ENCODE data around the gene PIGM. TPM values are rescaled to one million over a fixed set of nuclear protein-coding genes. Genes with fewer than 3 reads are reported as not detected.
A peak's percentile ranks its signal among the peaks of the same experiment; 100 is the strongest.

PIGM gene
- total RNA-seq, 1 donor from 2014 or later, result 2.0 TPM

DNA sequence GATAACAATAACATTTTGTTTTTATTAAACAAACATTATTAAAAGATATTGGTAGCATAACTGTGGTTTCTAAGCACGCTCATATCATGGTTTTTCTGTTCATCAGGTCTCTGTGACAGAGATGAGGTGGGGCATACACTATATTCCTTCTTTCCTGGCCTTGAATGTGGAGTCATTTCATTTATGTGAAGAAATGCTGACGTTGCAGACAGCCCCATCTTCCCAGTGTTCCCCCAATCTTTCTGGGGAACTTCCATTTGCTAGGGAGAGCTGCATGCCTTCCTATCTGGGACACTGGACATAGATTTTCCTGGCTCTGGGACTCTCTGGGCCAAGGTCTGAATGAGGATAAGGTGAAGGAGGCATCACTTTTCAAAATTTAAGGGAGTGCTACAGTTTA, 30.4 kb downstream of the PIGM start:
- intact Hi-C loops (cut with DNase I), result no loop called here
- ATAC-seq (ENCODE audit: poor library complexity), result no peak
- no peak for DNase-seq

DNA sequence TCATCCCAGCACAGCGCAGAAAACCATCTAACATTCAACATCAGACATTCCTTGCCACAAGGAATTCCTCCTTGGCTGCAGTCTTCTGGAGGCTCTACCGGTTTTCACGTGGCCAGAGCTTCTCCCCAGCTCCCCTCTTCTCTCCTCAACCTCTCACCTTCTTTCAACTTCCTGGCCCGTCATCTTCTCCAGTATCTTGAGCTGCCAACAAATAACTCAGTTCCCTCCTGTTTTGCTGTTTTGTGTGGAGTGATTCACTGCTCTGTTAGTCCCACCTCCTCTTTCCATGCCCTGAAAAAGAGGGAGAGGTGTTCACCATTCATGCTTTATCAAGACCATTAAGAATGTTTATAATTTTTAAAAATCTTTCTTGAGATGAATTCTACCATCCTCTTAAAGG, 32.6 kb downstream of the PIGM start:
- ATAC-seq (ENCODE audit: poor library complexity) (no peak), DNase-seq (no peak)
- intact Hi-C loops (cut with DNase I), result no loop called here

DNA sequence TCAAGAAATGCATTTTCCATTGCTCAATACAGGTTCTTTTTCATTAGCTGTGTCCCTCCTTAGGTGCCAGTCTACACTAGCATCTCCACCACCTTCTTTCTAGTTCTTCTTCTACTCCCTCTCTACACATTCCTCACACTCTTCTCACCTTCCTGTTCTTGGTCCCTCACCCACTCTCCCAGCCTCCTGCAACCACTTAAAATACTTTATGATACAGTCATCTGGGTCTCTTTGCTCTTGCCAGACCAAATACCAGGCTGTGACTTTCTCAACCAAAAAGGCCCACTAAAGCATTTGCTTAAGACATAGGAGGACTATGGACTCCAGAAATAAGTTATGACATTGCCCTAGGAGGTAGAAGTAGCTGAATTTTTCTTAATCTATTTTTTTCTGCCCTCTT, 35.1 kb downstream of the PIGM start:
- ATAC-seq (ENCODE audit: poor library complexity) (peak; percentile 90), DNase-seq (no peak)
- intact Hi-C loops (cut with DNase I), result no loop called here

DNA sequence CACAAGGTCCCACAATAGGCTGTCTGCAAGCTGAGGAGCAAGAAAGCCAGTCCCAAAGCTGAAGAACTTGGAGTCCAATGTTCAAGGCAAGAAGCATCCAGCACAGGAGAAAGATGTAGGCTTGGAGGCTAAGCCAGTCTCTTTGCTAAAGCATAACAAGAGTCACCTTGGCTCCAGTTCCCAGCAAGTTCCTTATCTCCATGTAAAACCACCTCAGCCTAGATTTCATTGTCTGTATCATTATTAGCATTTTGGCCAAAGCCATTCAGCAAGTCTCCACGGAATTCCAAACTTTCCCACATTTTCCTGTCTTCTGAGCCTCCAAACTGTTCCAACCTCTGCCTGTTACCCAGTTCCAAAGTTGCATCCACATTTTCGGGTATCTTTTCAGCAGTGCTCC, 36.9 kb downstream of the PIGM start:
- DNase-seq, result no peak
- no peak for ATAC-seq (ENCODE audit: poor library complexity)
- intact Hi-C loops (cut with DNase I), result no loop called here

DNA sequence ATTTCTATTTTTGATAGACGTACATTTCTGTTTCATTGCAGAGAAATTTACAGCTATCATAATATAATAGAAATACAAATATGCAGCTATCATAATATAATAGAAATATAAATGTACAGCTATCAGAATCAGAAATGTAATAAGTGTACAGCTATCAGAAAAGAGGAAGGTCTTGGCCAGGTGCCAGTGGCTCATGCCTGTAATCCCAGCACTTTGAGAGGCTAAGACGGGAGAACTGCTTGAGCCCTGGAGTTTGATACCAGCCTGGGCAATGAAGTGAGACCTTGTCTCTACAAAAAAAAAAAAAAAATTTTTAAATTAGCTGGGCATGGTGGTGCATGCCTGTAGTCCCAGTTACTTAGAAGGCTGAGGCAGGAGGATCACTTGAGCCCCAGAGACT, 37.9 kb downstream of the PIGM start:
- intact Hi-C loops (cut with DNase I), result no loop called here
- ATAC-seq (ENCODE audit: poor library complexity) (no peak), DNase-seq (no peak)

DNA sequence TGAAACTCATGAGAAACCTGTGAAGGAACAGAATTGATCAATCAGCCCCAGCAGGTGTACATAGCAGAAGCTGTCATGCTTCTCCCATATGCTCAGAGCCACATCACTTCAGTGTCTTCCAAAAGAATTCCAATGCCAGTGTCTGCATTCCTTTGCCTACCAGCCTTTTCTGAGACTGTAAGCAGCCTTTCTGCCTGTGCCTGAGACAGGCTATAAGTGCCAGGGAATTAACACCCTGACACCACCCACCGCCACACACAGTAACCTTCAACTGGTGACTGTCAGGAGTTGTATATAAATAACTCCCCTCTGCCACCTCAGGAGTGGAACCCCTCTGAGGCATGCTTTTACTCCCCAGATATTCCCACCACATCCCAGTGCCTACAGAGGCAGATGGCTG, 39.6 kb downstream of the PIGM start:
- intact Hi-C loops (cut with DNase I), result no loop called here
- peak; percentile 77 for ATAC-seq (ENCODE audit: poor library complexity)
- no peak for DNase-seq

DNA sequence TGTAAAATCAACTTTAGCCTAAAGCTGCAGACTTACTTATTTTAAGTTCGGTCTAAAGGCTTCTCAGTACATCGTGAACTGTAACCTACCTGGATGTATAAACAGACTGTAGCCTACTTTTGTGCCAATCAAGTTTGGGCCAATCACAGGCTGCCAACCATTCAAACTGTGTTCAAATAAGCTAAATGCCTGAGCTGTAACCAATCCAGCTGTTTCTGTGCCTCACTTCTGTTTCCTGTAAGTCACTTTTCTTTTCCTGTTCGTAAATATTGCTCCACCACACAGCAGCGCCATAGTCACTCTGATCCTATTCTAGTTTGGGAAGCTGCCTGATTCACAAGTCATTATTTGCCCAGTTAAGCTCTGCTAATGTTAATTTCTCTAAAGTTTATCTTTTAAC, 40.3 kb downstream of the PIGM start:
- peak; percentile 22 for ATAC-seq (ENCODE audit: poor library complexity)
- intact Hi-C loops (cut with DNase I), result no loop called here
- no peak for DNase-seq

DNA sequence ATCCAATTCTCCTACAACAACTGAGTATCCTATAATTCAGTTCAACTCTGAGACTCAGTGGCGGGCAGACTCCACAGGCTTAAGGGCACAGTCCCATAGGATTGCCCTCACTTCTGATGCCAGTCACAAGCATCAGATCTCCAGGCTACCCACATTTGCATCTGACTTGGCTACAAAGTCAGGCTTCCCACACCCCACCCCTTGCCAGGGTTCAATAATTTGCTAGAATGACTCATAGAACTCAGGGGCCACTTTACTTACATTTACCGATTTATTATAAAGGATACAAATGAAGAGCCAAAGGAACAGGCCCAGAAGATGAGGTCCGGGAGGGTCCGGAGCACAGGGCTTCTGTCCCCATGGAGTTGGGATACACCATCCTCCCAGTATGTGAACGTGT, 41.8 kb downstream of the PIGM start:
- intact Hi-C loops (cut with DNase I), result no loop called here
- ATAC-seq (ENCODE audit: poor library complexity) (no peak), DNase-seq (no peak)

DNA sequence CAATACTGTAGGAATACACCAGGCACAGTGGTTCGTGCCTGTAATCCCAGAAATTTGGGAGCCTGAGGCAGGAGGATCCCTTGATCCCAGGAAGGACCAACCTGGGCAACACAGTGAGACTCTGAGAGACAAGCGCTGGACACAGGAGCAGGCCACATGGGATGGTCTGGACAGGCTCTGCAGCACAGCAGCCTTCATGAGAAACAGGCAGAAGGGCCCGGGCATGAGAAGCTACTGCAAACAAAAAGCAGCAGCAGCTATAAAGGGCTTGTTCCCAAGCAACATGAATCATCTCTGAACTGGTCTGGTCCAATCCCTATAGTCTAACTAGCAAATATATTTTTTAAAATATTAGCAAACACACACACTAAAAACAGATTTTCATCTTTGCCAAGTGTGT, 42.2 kb downstream of the PIGM start:
- DNase-seq (no peak), ATAC-seq (ENCODE audit: poor library complexity) (no peak)
- intact Hi-C loops (cut with DNase I), result no loop called here

DNA sequence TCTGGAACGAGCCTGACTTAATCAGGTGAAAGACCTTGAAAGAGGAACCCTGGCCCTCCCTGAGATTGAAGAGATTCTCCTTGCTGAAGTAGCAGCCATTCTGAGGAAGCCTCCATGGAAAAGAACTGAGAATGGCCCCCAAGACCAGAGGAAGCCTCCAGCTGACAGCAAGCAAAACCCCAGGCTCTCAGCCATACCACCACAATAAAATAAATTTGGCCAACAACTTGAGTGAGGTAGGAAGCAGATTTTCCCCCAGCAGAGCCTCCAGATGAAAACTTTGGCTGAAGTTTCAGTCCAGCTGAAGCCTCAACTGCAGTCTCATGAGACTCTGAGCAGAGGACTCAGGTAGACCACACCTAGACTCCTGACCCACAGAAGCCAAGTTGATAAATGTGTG, 43.8 kb downstream of the PIGM start:
- no peak for DNase-seq
- intact Hi-C loops (cut with DNase I), result no loop called here
- ATAC-seq (ENCODE audit: poor library complexity), result no peak

DNA sequence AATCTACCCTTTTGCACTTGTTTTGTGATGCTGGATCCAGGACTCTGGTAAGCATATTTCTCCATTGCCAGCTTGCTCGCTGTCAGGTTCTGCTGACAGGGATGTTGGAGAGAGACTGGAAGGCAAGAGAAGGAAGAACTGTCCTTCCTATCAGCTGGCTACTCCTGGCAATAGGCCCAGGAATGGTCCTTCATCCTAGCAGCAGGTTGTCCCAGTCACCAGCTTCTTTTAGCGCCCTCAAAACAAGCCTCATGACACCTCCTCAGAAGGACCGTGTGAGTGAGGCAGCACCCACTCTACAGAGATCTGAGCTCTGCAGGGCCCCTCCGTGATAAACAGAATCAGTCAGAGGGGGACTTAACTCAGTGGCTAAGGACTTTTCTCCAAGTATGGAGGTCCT, 44.6 kb downstream of the PIGM start:
- ATAC-seq (ENCODE audit: poor library complexity) (peak; percentile 45), DNase-seq (no peak)
- intact Hi-C loops (cut with DNase I), result no loop called here

DNA sequence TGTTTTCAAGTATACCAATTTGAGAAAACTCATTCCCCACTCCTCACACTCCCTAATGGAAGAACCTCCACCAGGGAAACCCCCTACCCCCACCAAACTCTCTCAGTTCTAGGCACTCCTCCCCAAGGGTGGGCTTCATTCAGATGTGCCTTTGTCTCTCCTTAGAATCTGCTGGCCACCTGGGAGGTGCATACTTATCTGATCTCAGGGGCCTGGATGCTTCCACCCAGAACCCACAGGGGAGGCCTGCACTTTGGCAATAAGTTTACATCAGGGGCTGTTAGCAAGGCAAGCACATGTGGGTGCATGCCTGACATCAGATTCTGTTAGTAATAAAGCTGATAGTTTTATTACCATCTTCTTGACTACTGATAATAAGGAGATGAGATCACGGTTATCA, 45.3 kb downstream of the PIGM start:
- intact Hi-C loops (cut with DNase I), result no loop called here
- DNase-seq, result no peak
- no peak for ATAC-seq (ENCODE audit: poor library complexity)

DNA sequence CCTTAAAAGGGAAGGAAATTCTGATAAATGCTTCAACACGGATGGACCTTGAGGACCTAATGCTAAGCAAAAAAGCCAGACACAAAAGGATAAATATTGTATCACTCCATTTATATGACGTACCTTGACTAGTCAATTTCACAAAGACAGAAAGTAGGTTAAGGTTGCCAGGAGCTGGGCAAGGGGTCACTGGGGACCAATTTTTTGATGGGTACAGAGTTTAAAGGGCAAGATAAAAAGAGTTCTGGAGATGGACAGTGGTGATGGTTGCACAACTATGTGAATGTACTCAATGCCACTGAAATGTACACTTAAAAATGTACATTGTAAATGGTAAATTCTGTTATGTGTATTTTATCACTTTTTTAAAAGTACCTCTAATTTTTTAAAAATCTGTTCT, 45.7 kb downstream of the PIGM start:
- DNase-seq, result no peak
- ATAC-seq (ENCODE audit: poor library complexity), result no peak
- intact Hi-C loops (cut with DNase I), result no loop called here

DNA sequence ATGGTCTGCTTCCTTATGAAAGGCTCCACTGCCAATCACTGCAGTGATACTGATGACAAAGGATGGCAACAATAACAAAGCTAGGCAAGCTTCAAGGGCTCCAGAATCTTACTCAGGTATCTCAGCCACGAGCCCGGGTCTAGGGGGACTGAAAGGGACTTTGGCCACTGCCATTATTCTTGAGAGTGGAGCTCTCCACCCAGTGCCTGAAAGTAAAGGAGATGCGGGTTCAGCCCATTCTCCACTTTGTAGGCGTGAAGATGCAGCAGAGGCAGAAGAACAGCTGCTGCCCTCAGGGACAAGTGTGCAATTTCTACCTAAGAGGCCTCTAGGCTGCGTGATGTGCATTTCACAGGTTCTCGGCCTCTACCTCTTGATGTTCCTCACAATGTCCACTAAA, 46.3 kb downstream of the PIGM start:
- ATAC-seq (ENCODE audit: poor library complexity), result no peak
- intact Hi-C loops (cut with DNase I), result no loop called here
- no peak for DNase-seq

DNA sequence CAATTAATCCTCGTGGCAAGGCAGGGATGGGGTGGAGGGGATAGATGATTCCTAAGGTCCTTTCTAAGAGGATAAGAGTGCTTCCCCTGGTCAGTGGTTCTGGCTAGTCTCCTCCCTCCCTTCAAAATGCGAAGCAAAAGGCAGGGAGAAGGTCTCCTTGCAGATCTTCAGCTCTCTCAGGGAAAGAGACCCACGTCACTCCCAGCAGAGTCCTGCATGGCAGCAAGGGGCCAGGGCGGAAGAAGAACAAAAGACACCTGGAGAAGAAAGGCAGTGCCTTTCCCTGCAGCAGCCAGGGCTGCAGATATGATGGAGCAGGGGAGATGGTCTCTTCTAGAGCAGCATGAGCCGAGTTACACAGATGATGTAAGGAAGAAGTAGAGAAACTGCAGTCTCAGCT, 48.1 kb downstream of the PIGM start:
- no peak for DNase-seq
- intact Hi-C loops (cut with DNase I), result no loop called here
- ATAC-seq (ENCODE audit: poor library complexity), result no peak

DNA sequence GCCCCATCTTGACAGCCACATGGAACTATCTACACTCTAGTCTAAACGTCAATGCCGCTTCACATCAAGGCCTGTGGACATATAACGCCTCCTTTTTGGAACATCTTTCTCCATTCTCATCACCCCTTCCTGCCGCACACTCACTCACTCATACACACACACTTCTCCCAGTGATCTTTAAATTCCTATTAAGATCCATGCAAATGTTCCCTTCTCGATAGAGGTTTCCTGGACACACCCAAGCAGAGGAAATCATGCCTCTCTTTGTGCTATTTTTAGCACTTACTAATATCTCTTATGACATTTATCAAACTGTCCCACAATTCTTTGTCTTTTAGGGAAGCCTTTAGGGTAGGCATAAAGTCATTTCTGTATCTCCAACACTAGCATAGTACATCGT, 49.5 kb downstream of the PIGM start:
- ATAC-seq (ENCODE audit: poor library complexity) (no peak), DNase-seq (no peak)
- intact Hi-C loops (cut with DNase I), result no loop called here

DNA sequence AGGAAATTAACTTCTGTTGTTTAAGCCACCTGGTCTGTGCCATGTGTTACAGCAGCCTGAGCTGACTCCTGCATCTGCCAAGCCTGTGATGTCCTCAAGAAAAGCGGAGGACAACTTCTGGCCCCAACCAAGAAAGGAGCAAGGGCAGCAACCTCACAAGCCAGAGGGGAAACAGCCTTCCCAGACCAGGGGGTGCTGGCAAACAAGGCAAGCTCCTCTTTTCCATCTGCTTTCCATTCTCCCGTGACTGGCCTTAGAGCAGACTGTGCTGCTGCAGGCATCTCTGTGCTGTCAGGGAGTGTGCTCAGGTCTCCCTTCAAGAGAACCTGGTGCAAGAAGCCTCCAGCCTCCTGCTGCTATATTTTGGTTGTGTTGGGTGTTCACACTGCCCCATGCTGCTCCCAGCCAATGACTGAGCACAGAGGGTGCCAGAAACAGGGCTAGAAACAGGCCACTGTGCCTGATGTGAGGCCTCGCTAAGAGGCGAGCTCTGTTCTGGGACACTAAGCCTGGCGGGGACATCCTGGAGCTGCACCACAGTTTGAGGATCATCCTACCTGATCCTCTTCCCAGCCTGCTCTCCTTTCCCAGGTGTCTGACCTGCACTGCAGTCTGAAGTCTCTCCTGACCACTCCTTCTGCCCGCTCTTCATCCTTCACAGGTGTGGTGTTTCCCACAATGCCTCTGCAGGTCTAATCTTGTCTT, 50.3 kb downstream of the PIGM start:
- DNase-seq (no peak), ATAC-seq (ENCODE audit: poor library complexity) (no peak)
- intact Hi-C loops (cut with DNase I), result no loop called here

DNA sequence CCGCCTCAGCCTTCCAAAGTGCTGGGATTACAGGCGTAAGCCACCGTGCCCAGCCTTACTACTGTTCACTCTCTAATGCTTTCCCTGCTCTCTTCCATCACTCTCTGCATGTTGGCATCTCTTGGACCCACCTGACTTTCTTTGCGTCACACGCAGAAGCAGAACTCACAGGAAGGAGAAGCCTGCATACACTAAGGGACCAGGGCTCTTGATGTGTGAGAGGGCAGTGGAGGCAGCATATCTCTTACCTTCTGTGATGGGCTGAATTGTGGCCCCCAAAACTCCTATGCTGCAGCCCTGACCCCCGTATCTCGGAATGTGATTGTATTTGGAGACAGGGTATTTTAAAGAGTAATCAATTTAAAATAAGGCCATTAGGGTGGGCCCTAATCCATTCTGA, 51.0 kb downstream of the PIGM start:
- intact Hi-C loops (cut with DNase I), result no loop called here
- ATAC-seq (ENCODE audit: poor library complexity), result no peak
- no peak for DNase-seq

DNA sequence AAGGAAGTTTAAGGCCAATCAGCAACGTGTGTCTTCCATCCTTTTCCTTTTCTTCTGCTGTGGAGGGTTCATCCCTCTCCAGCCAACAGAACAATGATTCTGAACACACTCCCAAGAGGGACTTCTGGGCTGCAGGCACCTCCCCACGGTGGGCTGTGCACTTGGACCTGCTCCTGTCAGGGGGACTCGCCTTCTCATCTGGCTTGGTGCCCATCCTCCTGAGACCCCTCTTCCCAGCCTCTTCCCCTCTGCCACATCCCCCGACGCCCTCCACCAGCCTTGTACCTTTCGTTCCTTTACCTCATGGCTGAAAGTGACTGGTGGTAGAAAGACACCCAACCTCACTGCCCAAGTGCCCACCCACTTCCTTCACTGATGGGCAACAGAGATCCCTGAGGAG, 51.7 kb downstream of the PIGM start:
- ATAC-seq (ENCODE audit: poor library complexity), result no peak
- DNase-seq, result no peak
- intact Hi-C loops (cut with DNase I), result no loop called here

DNA sequence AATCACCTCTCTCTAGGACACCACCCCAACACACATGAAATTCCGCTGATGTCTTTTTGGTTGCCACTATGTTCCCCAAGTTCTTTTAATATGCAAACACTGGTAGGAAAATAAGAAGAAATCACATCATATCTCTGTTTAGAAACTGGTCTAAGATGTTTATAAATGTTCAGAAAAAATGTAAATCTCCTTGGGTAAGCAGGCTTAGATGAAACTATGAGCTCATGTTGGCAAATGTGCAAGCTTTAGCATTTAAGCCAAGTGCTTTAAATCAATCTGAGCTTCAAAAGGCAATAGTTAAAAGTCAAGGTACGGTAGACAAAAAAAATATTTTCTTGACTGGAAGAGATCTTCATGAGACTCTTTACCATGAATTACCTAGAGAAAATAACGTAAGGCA, 52.5 kb downstream of the PIGM start:
- DNase-seq (no peak), ATAC-seq (ENCODE audit: poor library complexity) (no peak)
- intact Hi-C loops (cut with DNase I), result no loop called here

DNA sequence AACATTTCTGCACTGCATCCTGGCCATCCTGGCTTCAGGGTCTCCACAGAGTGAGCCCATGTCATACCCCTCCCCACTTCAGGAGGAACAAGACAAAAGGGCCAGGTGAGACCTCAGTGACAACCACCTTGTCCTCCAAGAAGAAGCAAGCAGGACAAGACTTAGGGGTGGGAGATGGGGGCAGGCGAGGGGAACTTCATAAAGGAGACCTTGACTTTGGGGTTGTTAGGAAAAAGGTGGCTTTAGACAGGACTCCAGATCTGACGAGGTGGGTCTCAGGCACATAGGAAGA, 53.7 kb downstream of the PIGM start:
- no peak for ATAC-seq (ENCODE audit: poor library complexity)
- intact Hi-C loops (cut with DNase I), result no loop called here
- DNase-seq, result no peak
